AG09309 (cell line): ENCODE results near the gene KRT33B.

ENCODE experiments used
- DNase-seq: peaks from one replicate; pipeline ENCODE4 v3.0.0-alpha.2; 2010; ENCODE audit warnings: low read depth
- H3K4me3 ChIP-seq: 2 replicates; pipeline ENCODE4 v1.5.1; 2011; ENCODE audit warnings: mild to moderate bottlenecking, low read depth, low read length, moderate library complexity; ENCODE audit not compliant: control insufficient read depth
- TF ChIP-seq, protein P1 (sequence below): IDR thresholded peaks from 2 replicates; pipeline ENCODE4 v1.5.1; 2011; ENCODE audit warnings: mild to moderate bottlenecking, low read depth, low read length, inconsistent platforms; ENCODE audit not compliant: insufficient read depth, control insufficient read depth; ENCODE audit errors: missing control alignments

Gene KRT33B

DNA sequence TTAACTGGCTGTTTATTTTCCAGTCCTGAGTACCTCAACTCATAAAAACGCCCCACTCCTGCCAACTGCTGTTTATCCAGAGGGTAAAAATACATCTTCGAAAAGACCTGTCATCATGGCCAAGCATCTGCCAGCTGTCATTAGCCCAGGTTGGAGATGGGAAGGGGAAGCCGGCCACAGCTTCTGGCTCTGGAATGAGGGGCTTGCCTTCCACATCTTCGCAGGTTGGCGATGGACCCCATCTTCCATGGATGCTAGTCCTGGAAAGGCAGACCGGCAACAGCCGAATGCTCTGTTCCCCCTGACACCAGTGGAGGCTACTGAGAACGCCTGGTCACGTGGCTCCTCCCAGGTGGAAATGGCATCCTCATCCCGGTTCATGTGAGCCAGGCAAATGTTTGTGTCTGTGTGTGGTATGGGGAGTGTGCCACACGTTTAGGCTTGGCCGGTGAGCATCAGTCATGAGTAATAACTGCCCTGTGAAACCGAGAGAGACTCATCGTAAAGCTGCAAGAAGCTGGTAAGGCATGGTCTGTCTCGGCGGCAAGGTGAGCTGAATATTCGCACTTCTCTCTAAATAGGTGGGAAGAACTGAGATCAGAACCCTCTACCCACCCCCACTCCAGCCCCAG, 53.7 kb downstream of the KRT33B start:
- no peak for DNase-seq
- no peak overlapping the region for H3K4me3 ChIP-seq
- TF ChIP-seq, protein P1, sequence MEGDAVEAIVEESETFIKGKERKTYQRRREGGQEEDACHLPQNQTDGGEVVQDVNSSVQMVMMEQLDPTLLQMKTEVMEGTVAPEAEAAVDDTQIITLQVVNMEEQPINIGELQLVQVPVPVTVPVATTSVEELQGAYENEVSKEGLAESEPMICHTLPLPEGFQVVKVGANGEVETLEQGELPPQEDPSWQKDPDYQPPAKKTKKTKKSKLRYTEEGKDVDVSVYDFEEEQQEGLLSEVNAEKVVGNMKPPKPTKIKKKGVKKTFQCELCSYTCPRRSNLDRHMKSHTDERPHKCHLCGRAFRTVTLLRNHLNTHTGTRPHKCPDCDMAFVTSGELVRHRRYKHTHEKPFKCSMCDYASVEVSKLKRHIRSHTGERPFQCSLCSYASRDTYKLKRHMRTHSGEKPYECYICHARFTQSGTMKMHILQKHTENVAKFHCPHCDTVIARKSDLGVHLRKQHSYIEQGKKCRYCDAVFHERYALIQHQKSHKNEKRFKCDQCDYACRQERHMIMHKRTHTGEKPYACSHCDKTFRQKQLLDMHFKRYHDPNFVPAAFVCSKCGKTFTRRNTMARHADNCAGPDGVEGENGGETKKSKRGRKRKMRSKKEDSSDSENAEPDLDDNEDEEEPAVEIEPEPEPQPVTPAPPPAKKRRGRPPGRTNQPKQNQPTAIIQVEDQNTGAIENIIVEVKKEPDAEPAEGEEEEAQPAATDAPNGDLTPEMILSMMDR: no peak

DNA sequence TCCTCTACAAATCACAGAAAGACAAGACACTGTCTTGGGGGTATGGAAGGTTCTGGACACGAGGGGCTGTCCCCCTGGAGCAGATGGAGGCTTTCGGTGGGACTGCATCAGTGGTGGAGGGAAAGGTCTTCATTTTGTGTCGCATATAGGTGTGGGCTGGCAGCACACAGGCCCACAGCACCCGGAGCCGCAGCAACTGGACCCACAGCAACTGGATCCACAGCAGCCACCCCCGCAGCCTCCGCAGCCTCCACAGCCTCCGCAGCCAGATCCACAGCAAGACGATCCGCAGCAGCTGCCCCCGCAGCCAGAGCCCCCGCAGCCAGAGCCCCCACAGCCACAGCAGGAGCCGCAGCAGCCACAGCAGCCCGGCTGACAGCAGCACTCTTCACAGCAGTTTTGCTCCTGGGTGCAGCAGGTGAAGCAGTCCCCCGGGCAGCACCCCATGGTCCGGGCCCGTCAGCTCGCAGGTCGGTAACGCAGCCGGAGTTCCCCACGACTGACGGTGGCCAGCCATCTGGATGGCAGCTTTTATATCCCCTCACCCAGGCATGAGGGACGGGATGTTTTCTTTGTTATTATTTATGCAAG, 54.3 kb downstream of the KRT33B start, which contains the start of gene KRTAP17-1:
Gene KRTAP17-1 (minus strand): TSS at position 507 of the 591 bp plus-strand sequence. CDS start 60 bp downstream, at position 447.
- no peak for DNase-seq
- TF ChIP-seq, protein P1: no peak
- H3K4me3 ChIP-seq: no peak within 1 kb of the TSS
